Keratinocyte (primary cell): ENCODE data around the gene ABHD8. TPM values are rescaled to one million over a fixed set of nuclear protein-coding genes. Genes with fewer than 3 reads are reported as not detected.

Source experiments
- DNase-seq: peaks from one replicate; pipeline ENCODE4 v3.0.0-alpha.2; 2011; ENCODE audit warnings: low read depth, missing footprints, low spot score
- FAIRE-seq: peaks from 2 replicates; lab custom pipeline; 2011; peaks lifted over from hg19 to GRCh38; lab: Jason Lieb, UNC
- H2AFZ ChIP-seq: 2 replicates; pipeline ENCODE4 v1.6.0; 2012; ENCODE audit warnings: low read length, control low read depth, inconsistent platforms; ENCODE audit not compliant: control insufficient read depth
- H3K27ac ChIP-seq: 2 replicates; pipeline ENCODE4 v1.5.1; 2011; ENCODE audit warnings: low read length; ENCODE audit not compliant: control insufficient read depth, insufficient read depth
- H3K27me3 ChIP-seq: 3 replicates; pipeline ENCODE4 v1.6.0; 2011; ENCODE audit warnings: low read length; ENCODE audit not compliant: control insufficient read depth, insufficient read depth; ENCODE audit errors: extremely low read depth
- H3K36me3 ChIP-seq, 2 experiments: 2 replicates in 1 of 2; 3 replicates in 1 of 2; pipeline ENCODE4 v1.5.1; 2011; ENCODE audit warnings: low read length in 2 of 2, mild to moderate bottlenecking in 1 of 2; ENCODE audit not compliant: control insufficient read depth in 2 of 2, insufficient read depth in 2 of 2; ENCODE audit errors: extremely low read depth in 1 of 2
- H3K4me1 ChIP-seq: 3 replicates; pipeline ENCODE4 v1.5.1; 2011; ENCODE audit warnings: low read length; ENCODE audit not compliant: control insufficient read depth, insufficient read depth; ENCODE audit errors: extremely low read depth
- H3K4me2 ChIP-seq: 3 replicates; pipeline ENCODE4 v1.6.0; 2011; ENCODE audit warnings: low read depth, low read length; ENCODE audit not compliant: control insufficient read depth, insufficient read depth; ENCODE audit errors: extremely low read depth
- H3K4me3 ChIP-seq, 3 experiments: fragments of 200-600 bp in 1 of 3; sonication (generic) in 1 of 3; 2 replicates in 2 of 3; 3 replicates in 1 of 3; pipeline ENCODE4 v1.5.1; 2011 to 2016; ENCODE audit warnings: low read length in 3 of 3, mild to moderate bottlenecking in 3 of 3, control low read depth in 2 of 3, inconsistent platforms in 1 of 3, low read depth in 1 of 3, mixed read lengths in 1 of 3, mixed run types in 1 of 3, moderate library complexity in 1 of 3; ENCODE audit not compliant: control insufficient read depth in 2 of 3, insufficient read depth in 2 of 3; ENCODE audit errors: extremely low read depth in 1 of 3
- H3K79me2 ChIP-seq: 2 replicates; pipeline ENCODE4 v1.6.0; 2012; ENCODE audit warnings: low read length; ENCODE audit not compliant: control insufficient read depth, insufficient read depth
- H3K9ac ChIP-seq: 3 replicates; pipeline ENCODE4 v1.6.0; 2011; ENCODE audit warnings: low read length; ENCODE audit not compliant: control insufficient read depth, insufficient read depth; ENCODE audit errors: extremely low read depth
- H3K9me1 ChIP-seq: 3 replicates; pipeline ENCODE4 v1.6.0; 2011; ENCODE audit warnings: low read length; ENCODE audit not compliant: control insufficient read depth, insufficient read depth; ENCODE audit errors: extremely low read depth
- H3K9me3 ChIP-seq: 2 replicates; pipeline ENCODE4 v1.5.1; 2012; ENCODE audit warnings: low read depth, low read length; ENCODE audit not compliant: control insufficient read depth
- H4K20me1 ChIP-seq: 3 replicates; pipeline ENCODE4 v1.6.0; 2011; ENCODE audit warnings: low read length; ENCODE audit not compliant: control insufficient read depth, insufficient read depth; ENCODE audit errors: extremely low read depth
- CTCF ChIP-seq, 3 experiments: IDR thresholded peaks in 1 of 3; conservative IDR thresholded peaks in 1 of 3; optimal IDR thresholded peaks in 1 of 3; 2 replicates in 2 of 3; 3 replicates in 1 of 3; pipeline versions ENCODE3 to v1.5.1; 2011; ENCODE audit warnings: low read length in 3 of 3, mild to moderate bottlenecking in 3 of 3, moderate library complexity in 2 of 3, control low read depth in 1 of 3, inconsistent platforms in 1 of 3; ENCODE audit not compliant: insufficient read depth in 2 of 3; ENCODE audit errors: extremely low read depth in 1 of 3
- EZH2 ChIP-seq: IDR thresholded peaks from one replicate; pipeline ENCODE4 v1.6.1; 2012; ENCODE audit warnings: inconsistent platforms, mild to moderate bottlenecking, low read length, moderate library complexity
- dilution Hi-C: fragments of 300-500 bp; cut with MboI; formaldehyde crosslinking; loops from one replicate; pipeline ENCODE4 v1.7.0; 2020; ENCODE audit warnings: low sequenced_read_pairs; ENCODE audit not compliant: extremely low pct_ligation_motif_present
- polyA plus RNA-seq, 5 experiments: library from polyadenylated mRNA; depleted of rRNA in 3 of 5; stranded (reverse) in 3 of 5; stranded (forward) in 1 of 5; unstranded in 1 of 5; fragments of >200 nt; gene quantifications; 1 replicate in 1 of 5; 2 replicates in 3 of 5; 3 replicates in 1 of 5; pipeline versions ENCODE4 v1.2.1 to v1.2.3, GENCODE V29; 2011 to 2012; ENCODE audit warnings: missing spikeins in 2 of 5, low read depth in 1 of 5, low replicate concordance in 1 of 5

ABHD8 gene
- polyA plus RNA-seq, 1 donor (not counting 4 experiments of a cell fraction or from before 2014, with no cell fraction given), result 4.1 TPM

- Histone ChIP-seq H4K20me1 (no peaks in the 10 kb centered on the region), H3K27ac (no peak overlapping the region), H3K9ac (no peak overlapping the region), H3K79me2 (no peaks in the 10 kb centered on the region), H3K4me2 (no peak overlapping the region), H3K9me1 (no peaks in the 10 kb centered on the region), H3K4me1 (peaks cover 23% of the 10 kb centered on the region), H3K9me3 (no peaks in the 10 kb centered on the region), H3K36me3 (no peaks in the 10 kb centered on the region), H3K27me3 (peaks cover 25% of the 10 kb centered on the region), H3K4me3 (no peak overlapping the region), H2AFZ (no peak overlapping the region)
- dilution Hi-C loops, result no loop called here
- no peak for FAIRE-seq
- TF ChIP-seq CTCF (optimal IDR thresholded peaks at IDR 0.05 in 1 of 3, IDR thresholded peaks at IDR 0.05 in 1 of 3, conservative IDR thresholded peaks at IDR 0.05 in 1 of 3; ENCODE audit: extremely low read depth in 1 of 3, insufficient read depth in 2 of 3, low read length in 3 of 3), result no peak
- TF ChIP-seq EZH2, result no peak
- no peak for DNase-seq
These were observed 29.1 kb upstream of the ABHD8 start for GRCh38 chr19:17332360-17332676.

- dilution Hi-C loops, result no loop called here
- FAIRE-seq (no peak), DNase-seq (no peak)
- Histone ChIP-seq H3K4me2 (no peak overlapping the region), H3K27me3 (peaks cover 25% of the 10 kb centered on the region), H3K4me3 (no peak overlapping the region), H3K9ac (no peak overlapping the region), H3K79me2 (no peaks in the 10 kb centered on the region), H3K9me1 (no peaks in the 10 kb centered on the region), H3K27ac (no peak overlapping the region), H4K20me1 (no peaks in the 10 kb centered on the region), H3K9me3 (no peaks in the 10 kb centered on the region), H3K4me1 (peaks cover 28% of the 10 kb centered on the region), H3K36me3 (no peaks in the 10 kb centered on the region), H2AFZ (no peak overlapping the region)
- TF ChIP-seq CTCF (optimal IDR thresholded peaks at IDR 0.05 in 1 of 3, IDR thresholded peaks at IDR 0.05 in 1 of 3, conservative IDR thresholded peaks at IDR 0.05 in 1 of 3; ENCODE audit: extremely low read depth in 1 of 3, insufficient read depth in 2 of 3, low read length in 3 of 3), result no peak
- TF ChIP-seq EZH2, result no peak
These were observed 27.9 kb upstream of the ABHD8 start for GRCh38 chr19:17331045-17331558.
